Pons (tissue), 1 donor: ENCODE data around the gene BAZ2B.

Source experiments
- DNase-seq: peaks from one replicate; pipeline ENCODE4 v3.0.0-alpha.2; 2016; ENCODE audit warnings: low spot score

BAZ2B gene

DNA sequence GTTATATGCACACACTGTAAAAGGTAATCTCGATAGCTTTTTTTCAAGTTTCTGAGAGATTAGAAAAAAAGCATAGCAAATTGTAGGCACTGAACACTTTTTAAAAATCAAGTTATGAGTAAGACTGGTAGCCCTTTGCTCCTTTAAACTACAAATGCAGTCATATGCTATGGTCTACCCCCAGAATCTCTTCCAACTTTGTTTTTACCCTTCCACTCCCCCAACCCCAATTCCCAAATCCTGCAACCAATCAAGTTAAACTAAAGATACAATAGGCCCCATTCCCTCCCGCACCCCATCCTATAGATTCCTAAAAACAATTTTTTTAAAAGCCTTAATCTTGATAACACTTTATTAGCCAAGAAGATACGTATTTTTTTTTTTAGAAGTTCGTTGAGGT lies 752 bp upstream of the BAZ2B start:
- DNase-seq = no peak

DNA sequence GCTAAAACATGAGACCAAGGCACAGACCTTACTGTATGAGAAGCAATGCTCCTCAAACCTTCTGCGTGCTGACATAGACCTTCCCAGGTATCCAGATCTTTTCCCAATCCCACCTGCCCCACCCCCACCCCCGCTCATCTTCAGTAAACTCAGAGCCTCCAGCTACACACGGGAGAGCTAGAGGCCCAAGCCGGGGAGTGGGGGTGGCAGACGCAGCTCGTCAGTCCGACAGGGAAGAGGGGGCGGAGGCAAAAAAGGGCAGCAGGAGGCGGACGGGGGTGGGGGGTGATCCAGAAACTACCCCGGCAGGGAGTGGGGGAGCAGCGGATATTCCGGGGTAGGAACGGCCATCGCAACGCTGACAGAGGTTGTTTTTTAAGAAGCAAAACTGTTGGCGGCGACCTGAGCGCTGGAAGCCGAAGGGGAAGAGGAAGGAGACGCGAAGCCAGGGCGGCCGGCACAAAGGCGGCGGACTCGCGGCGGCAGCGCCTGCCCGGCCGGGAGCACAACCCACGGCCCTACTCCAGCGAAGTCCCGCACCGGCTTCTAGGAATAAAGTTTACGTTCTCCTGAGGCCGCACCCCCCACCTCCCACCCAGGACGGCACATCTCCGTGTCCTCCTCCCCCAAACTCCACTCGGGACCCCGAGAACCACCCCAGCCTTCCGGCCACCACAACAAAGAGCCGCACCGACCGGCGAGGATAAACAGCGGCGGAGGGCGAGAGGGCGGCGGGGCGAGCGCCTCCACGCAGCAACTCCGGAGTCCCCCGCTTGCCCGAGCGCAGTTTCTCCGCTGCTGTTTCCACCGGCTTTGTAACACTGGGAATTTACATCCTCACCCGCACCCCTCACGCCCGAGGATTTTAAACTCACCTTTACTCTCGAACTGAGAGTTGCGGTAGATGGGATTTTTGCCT lies 722 bp downstream of the BAZ2B start:
- no peak for DNase-seq

DNA sequence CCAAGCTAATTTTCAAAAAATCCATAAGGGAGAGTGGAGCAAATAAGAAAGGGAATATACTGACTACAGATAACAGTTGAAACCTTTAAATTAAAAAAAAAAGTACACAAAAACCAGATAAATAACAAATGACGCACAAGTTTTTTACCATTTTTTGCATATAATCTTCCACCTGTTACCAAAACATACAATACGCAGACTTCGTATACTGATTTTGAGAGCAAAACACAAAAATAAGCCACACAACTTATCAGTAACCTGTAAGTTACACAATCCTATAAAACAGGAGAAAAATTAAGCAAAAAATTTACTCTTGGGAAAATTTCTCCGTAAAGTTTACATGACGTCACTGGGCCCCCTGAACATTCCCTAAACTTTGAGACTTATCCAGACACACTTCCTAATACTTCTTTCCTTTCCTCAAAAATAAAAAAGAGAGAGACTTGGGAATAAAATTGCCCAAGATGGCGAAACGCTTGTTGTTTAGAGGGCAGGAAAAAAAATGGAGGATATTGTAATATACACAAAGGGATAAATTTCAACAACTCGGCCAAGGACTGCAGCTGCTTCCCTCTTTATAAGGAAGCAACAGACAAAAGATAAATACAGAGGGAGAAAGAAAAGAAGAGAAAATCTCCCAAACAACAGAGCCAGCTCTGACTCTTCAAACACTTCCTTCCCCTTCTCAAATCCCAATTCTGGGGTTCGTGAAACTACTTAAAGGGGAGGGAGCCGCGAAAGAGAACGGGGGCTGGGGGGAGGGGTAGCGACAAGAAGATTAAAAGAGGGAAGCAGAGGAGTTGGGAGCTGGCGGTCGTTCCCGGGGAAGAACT lies 1.6 kb downstream of the BAZ2B start:
- peak; percentile 88 for DNase-seq

DNA sequence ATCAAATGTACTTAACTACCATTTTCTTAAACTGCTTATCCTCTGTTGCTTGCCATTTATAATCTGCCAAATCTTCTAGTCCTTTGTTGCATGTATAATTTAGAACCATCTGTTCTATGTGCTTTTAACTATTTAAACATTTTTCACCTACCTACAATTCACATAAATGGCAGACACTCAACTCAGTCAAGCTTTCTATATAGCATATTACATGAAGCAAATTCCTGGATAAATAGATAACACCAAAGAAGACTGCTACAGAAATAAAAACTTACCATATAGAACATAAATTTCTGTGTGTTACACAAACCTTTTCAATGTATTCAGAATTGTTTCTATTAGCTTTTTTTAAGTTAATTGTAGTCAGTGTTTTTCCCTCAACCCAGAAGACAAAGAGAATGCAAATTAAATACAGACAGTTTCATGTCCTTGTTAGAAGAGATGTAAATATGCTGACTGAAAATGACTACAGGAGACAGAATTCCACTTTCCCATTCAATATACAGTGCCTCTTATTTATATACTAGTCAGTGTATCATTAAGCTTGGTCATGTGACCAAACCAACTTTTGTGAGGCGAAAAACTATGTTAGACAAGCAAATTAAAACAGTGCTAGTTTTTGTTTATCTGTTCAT lies 2.6 kb downstream of the BAZ2B start:
- DNase-seq = peak; percentile 77

DNA sequence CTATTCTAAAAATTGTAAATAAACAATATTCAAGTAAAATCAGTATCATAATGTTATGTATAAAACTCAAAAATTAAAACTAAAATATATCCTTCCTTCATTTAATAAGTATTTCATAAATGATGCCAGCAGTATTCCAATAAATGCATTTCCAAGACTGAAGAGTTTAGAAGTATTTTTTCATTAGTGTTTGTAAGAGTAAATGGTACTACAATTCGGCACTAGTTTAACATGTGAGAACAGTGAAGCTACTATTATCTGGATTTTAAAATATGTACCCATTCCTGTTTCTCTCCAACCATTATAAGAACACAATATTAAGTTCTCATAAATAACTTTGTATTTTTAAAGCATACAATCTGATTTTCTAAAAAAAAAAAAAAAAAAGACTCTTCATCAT lies 3.3 kb downstream of the BAZ2B start:
- DNase-seq = peak; percentile 45

DNA sequence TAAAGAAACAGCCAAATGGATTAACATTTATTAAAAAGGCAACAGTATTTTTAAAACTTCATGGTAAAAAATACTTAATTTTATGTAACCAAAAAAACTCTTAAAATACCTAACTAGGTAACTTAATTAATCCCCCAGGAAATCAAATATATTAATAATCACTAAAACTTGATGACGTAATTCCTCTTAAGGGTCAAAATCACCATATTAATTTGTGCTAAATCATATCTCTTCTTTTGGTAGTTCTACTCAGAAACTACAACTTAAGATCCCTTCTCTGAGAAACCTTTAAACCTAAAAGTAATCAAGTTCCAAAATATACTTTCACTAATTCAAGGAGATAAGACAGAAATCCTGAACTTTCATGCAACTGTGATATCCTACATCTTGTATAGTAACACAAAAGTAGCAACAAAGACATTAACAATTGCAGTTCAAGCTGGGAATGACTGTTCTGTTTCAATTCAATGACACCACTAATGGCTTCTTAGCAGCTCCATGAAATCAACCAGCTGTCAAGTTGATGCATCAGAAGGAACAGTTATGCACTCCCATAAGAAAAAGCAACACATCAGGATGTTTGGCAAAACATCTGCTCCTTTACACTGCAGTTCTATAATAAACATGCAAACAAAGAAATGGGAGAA lies 4.0 kb downstream of the BAZ2B start:
- peak; percentile 73 for DNase-seq

DNA sequence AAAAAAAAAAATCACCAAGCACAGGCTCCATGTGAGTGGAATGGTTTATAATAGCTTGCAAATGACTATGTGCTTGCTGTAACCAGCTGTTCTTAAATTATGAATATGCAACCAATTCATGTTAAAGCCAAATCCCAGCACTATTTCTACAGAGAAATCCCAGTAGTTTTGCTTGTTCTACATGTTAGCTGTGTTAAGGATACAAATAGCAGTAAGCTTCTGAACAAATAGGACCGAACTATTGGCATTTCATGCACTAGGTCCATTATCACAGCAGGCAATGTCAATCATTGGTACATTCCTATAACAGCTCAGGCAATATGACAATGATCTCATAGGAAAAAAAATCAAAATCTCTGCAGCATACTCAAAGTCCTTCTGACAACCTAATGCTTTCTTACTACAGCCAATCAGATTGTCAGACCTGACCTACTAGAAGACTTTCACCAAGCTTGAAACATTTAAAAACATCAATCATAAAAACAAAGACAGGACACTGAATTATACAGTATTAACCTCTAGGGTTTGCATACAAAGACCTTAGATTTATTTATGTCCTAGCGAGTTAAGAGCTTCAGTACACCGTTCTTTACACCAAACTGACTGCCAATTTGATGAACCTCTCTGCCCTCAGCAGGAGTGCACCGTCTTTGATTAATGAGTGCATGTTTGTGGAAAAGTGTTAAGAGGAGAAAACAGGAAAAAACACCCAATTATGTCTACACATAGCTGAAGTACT lies 6.4 kb downstream of the BAZ2B start:
- DNase-seq = no peak

DNA sequence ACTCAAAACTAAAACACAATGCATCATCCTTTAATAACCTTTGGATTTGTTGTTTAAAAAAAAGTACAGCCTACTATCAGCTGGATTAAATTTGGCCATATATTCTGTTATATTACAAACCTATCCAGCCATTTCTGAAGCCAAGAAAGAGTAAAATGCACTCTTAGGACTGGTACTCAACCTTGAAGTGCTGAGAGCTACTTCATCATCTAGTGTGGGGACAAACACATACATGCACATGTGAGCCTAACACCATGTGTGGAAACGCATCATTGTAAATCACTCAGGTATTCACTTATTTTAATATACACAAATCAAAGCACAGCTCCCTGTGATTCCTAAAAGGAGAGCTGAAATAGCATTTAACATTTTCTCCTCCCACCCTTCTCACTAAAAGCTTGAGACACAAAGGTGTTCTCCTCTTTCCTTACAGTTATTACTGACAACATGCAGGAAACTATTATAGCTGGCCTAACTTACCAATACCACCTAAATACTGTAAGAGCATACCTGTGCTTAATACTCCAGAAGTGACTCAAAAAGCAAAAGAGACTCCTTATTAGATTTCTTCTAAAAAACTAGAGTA lies 7.5 kb downstream of the BAZ2B start:
- DNase-seq = no peak

DNA sequence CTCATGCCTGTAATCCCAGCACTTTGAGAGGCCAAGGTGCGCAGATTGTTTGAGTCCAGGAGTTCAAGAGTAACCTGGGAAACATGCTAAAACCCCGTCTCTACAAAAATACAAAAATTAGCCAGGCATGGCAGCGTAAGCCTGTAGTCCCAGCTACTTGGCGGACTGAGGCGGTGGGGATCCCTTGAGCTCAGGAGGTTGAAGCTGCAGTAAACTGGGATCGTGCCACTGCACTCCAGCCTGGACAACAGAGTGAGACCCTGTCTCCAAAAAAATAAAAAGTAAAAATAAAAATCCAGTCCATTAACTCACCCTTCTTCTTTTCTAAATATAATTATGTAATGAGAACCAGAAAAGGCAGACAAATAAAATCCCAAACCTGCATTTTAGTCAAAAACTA lies 8.2 kb downstream of the BAZ2B start:
- DNase-seq = no peak

DNA sequence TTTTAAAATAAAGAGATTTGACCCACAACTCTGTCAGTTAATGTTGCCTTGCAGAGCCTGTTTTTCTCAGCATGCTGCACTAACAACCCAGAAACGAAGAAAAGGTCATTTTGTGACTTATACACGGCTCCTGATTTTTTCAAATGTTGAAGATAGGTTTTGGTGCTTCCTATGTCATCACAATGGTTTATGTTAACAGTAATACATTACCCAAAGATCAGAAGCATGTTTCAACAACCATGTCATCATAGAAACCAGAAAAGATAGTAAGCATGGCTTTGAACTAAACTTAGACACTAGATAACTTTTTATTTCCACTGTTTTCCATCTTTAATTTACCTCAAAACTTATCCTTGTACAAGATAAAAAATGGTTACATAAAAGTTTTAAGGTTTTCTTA lies 10.1 kb downstream of the BAZ2B start:
- DNase-seq = no peak

DNA sequence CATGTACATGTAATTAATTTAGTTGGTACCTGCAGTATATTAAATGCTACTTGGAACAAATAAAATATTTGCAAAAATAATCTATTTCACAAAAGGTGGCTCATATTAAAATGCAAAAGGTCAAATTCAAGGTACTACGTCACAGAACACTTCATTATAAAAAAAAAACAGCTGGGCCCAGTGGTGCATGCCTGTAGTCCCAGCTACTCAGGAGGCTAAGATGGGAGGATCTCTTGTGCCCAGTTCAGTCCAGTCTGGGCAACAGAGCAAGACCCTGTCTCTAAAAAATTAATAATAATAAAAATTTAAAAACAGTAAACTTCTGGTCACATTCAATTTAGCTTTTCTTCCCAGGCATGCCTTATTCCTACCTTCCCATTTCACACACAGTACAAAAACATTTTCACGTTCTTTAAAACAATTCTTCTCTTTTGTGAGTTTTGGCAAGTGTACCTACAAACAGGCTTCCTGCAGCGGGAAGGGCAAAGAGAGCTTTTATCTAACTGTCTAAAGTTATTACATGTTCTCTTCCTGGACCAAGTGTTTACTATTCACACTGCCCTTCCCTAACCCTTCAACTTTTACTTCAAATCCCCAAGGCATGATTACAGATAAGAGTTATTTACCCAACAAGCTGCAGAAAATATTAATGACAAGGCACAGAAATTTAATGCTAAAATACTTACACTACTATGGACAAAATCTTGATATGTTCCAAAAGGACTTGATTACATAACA lies 10.7 kb downstream of the BAZ2B start:
- no peak for DNase-seq

DNA sequence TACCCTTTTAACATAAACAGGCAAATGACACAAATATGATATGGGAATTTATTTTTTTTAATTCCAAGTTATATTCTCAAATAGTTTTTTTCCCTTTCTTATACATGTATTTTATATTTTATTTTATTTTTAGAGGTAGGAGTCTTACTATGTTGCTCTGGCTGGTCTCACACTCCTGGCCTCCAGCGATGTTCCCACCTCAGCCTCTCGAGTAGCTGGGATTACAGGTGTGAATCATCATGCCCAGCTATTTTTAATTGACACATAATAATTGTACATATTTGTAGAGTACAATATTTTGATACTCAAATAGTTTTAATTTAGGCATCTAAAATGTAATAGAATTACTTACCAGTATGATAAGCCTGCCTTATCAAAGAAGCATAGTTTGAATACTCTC lies 12.2 kb downstream of the BAZ2B start:
- no peak for DNase-seq

DNA sequence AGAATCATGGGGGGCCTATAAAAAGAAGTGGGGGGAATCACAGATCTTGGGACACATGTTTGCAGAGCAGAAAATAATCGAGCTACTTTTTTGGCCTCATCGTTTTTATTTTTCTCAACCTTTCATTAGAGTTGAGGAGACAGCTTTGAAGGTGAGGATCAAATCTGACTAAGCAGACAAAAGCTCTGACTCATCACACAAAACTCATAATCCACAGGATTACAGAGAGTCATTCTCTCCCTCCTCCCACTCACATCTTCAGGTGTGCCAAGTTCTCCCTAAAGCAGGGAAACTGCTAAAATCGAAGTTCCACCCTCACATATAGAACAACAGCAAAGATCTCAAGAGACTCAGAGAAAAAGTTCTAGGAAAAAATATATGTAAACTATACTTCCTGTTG lies 15.6 kb downstream of the BAZ2B start:
- DNase-seq = no peak

DNA sequence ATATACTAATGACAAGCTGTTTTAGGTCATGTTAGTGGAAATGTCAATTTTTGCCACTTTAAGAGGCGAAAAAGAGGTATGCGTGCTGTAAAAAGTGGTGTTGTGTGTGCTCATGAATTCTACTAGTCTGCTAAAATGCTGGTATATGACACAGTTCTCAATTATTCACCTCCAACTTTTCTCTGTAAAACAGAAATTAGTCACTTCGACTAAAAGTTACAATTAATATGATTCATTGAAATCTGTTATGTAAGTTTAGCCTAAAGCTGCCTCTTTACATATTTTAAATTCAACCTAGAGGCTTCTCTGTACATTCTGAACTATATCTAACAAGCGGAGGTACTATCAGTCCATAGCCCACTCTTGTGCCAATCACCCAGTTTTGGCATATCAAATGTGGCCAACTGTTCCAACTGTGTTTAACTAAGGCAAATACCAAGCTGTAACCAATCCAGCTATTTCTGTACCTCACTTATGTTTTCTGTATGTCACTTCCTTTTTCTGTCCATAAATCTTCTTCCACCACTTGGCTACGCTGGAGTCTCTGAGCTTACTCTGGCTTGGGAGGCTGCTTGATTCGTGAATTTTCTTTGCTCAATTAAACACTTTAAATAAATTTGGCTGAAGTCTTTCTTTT lies 20.8 kb downstream of the BAZ2B start:
- no peak for DNase-seq

DNA sequence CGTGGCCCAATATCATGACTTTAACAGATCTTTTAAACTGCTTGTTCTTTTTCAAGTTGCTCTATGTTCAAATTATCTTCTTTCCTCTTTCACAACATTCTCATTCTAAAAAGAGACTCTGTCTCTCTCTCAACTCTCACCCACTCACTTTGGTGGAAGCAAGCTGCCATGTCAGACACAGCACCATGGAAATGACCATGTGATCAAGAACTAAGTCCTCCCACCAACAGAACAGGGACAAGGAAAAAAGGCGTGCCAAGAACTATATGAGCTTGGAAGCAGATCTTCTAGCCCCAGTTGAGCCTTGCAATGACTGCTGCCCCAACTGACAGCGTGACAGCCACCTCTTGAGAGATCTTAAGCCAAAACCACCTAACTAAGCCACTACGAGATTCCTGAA lies 23.9 kb downstream of the BAZ2B start:
- DNase-seq = no peak

DNA sequence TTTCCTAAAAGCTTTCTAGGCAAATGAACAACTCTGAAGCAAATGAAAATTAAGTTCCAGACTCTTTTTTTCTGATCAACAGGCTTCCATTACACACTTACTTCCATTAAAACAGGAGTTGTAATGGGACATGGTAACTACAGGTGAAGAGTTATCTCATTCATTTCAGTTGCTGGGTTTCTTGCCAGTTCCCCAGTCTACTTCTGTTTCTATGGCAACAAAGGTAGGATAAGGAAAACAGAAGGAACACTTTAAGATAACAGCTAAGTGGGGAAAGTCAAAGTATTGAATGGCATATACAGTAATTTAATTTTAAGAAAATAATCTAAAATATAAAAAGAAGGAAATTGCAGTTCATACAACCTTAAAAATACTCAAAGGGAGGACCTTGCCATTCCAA lies 25.1 kb downstream of the BAZ2B start:
- no peak for DNase-seq

DNA sequence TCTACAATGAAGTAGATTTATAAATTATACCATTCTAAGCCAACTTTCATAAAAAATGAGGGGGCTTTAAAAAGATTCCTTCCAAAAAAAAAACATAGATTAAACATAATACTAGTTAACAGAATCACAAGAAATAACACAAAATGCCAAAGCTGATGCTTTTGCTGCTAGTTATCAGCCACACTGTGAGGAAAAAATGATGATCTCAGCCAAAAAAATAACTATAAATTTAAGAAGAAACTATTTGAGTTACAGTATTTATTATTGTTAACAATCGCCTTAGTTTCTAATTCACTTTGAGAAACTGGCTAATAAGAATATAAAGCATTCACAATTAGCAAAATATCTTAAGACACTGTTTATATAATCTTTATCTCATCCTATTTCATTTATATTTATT lies 27.1 kb downstream of the BAZ2B start:
- DNase-seq = no peak

DNA sequence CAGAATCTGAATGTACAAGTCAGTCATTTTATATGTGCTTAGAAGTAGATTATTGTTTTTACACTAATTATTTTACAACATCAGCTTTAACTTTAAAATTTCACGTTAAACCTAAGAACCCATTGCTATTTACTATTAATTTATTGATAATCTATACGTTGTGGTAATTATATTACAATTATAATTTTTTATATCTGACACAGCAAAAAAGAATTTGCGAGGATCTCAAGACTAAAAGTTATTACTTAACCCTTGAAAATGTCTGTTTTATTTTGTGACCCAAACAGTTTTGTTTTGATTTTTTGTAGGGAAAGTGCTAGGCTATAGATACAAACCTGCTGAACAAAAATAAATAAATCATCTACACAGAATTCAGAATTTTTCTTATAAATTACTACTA lies 30.3 kb downstream of the BAZ2B start:
- no peak for DNase-seq

DNA sequence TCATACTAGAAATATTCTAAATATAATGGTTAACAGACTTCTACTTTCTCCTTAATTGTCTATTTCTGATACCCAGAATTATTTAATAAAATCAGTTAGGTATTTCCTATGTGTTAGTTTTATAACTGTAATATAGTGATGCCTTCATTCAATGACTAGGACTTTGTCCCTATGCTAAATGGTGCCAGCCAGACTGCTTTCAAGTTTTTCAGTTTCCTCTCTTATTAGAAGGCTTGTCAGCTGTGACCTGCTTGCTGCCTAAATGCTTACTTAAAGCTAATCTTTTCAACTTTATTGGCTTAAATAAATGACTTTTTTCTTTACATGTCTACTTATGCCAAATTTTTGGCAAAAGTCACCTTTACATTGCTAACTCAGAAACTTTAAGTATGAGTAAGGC lies 30.7 kb downstream of the BAZ2B start:
- DNase-seq = no peak

DNA sequence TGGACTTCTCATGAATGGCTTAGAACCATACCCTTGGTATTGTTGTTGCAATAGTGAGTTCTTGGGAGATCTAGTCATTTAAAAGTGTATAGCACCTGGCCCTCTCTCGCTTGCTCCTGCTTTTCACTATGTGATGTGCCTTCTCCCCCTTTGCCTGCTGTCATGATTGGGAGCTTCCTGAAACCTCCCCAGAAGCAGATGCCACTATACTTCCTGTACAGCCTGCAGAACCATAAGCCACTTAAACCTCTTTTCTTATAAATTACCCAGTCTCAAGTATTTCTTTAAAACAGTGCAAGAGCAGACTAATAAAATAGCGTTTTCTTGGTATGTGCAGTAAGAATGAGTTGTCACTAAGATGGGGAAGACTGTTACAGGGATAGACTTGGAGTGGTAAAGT lies 31.6 kb downstream of the BAZ2B start:
- no peak for DNase-seq
